ENCODE measurements around the gene MZT1.
A peak's percentile ranks its signal among the peaks of the same experiment; 100 is the strongest.
"Not testable (repeated sequence)": the region's sequence is repeated elsewhere in the genome, so short reads cannot be mapped to it uniquely, and the experiment has no call there.

Gene MZT1

DNA sequence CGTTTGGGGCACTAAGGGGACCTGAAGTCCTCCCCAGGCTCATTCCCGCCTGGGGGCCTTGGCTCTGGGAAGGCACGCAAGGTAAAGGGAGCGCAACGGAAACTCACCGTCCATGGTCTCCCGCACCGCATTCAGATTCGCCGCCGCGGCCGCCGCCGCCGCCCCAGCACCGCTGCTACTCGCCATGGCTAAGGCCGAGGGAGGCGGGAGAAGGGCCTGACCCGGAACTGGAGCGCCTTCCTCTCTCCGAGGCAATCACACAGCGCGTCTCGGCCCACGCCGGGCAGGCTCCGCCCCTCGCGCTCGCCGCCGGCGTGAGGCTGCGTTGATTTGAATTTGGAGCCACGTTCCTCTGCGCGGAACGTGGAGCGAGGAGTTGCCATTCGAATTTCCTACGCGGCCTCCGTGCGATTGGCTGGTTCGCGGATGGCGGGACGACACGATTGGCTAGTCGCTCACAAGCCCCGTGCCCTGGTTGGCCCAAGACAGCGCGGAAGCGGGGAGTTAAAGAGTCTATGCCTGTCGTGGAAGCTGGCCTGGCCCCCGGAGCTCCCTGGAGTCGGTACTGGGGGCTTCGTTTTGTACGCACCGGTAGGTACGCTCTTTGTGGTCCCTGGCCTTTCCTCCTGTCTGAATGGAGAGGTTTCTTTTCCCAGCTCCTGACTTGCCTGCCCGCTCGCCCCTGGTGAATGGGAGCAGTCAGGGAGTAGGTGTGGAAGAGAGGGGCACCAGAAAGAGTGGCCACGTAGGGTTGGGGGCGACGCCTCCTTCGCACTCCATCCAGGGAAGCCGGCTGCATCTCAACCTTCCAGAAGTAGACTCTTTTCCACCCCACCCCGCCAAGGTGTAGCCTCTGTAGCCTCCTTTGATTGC, at the start of gene MZT1, which contains the start of gene BORA:
Gene MZT1 (minus strand): TSS at position 213 of the 873 bp plus-strand sequence. CDS start 27 bp downstream, at position 186.
Gene BORA (plus strand): TSS at position 507 of the 873 bp plus-strand sequence. CDS start 1,018 bp downstream, outside the sequence.
- peak; percentile 94 for DNase-seq (ENCODE audit: low read depth)

DNA sequence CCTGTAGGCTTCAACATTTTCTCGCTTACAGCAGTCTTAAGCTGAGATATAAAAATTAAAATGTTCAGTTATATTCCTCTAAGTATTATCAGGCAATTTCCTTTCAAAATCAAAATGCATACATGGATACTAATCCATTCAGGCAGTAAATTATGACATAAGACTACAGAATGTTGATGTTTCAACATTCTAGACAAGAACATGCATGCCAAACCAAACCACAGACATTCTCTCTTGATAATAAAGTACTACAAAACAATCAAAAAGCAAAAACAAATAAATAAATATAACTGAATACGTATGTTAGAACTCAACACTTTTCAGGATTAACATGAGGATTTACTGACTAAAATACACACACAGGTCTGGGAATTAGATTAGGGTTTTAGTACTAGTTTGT, 46.6 kb upstream of the MZT1 start:
- no peak for DNase-seq (ENCODE audit: low read depth)

DNA sequence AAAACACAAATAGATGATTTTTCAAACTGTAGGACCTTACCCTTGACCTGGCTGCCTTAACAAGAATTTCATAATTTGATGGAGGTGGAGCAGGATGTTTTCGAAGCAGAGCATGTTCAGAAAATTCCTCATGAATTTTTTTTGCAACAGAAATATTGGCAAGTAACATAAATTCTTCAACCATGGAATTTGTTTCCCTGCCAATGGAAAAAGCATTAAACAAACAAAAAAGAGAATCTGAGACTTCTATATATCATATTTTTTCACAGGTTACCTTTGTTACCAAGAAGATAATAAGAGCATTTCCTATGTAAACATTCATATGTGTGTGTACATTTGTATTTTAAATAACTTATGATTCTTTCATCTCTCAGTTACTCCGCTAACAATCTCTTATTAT, 36.0 kb upstream of the MZT1 start:
- no peak for DNase-seq (ENCODE audit: low read depth)

- no peak for DNase-seq (ENCODE audit: low read depth)
Measured at GRCh38 chr13:72760189-72760588, 32.8 kb upstream of the MZT1 start.

DNA sequence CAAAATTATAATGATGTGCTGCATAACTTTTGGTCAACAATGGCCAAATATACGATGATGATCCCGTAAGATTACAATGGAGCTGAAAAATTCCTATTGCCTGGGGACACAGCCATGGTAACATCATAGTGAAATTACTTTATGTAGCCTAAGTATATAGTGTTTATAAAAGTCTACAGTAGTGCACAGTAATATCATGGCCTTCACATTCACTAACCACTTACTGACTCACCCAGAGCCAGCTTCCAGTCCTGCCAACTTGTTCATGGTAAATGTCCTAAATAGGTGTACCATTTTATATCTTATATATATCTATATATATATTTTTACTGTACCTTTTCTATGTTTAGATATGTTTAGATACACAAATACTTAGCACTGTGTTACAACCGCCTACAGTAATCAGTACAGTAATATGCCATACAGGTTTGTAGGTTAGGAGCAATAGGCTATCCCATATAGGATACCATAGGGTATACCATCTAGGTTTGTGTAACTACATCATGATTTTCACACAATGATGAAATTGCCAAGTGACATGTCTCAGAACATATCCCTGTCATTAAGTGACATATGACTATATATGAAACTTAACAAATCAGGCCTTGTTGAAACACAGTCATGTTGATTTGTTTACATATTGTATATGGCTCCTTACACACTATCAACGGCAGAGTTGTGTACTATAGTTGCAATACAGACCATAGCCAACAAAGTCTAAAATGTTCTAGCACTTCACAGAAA, 30.5 kb upstream of the MZT1 start:
- no peak for DNase-seq (ENCODE audit: low read depth)

DNA sequence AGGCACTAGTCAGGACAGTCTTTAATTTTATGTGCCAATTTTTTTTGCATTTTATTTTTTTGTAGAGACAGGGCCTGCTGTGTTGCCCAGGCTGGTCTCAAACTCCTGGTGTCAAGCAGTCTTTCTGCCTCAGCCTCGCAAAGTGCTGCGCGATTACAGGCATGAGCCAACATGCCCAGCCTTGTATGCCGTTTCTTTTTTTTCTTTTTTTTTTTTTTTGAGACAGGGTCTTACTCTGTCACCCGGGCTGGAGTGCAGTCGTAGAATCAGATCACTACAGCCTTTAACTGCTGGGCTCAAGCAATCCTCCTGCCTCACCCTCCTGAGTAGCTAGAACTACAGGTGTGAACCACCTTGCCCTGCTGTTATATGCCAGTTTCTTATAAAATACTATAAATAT, 26.7 kb upstream of the MZT1 start:
- DNase-seq (ENCODE audit: low read depth), result no peak

GRCh38 chr13:72751220-72751619, 23.8 kb upstream of the MZT1 start:
- DNase-seq (ENCODE audit: low read depth), result no peak

- no peak for DNase-seq (ENCODE audit: low read depth)
Measured at GRCh38 chr13:72745260-72745659, 17.8 kb upstream of the MZT1 start.

- no peak for DNase-seq (ENCODE audit: low read depth)
Measured at GRCh38 chr13:72740015-72740414, 12.6 kb upstream of the MZT1 start.

GRCh38 chr13:72737033-72737432, 9.6 kb upstream of the MZT1 start:
- no peak for DNase-seq (ENCODE audit: low read depth)

DNA sequence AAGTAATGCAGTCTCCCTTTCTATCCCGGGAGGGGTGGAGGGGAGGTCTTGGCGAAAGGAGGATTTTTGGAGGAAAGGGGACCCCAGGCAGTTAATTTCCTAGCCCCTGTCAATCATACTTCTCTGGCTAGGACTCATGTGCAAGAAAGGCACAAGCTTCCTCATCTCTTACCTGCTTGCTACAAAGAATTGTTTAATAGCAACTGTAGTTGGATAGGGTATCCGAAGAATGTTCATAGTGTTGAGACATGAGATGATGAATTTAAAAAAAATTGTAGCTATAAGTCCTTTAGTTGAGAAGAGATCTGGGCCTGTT, 819 bp upstream of the MZT1 start:
- DNase-seq (ENCODE audit: low read depth), result no peak

DNA sequence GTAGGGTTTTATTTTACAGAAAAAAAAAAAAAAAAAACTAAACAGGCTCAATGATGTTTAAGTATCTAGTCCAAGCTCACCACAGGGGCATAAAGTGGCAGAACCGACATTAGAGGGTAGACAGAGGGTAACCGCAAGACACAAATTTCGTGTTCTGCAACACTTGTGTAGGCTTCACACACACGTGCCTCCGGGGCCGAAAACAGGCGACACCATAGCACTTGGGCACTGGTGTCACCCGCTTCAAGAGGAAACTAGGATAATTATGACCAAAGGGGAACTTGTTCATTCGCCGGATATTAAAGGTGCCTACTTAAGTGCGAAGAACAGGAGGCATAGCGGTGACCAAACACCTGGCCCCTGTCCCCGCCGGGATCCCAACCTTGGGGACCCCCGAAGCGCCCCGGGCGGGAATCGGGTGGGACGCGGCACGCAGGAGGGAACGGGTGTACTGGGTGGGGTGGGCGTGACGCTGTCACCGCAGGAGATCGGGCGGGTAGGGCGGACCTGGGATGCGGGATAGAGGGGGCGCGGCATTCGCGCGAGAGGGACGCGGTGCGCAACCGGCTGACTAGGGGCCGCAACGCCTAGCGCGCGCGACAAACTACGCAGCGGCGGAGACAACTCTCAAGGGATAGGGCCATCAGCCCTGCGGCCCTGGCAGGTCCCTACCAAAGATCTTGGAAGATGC, 558 bp downstream of the MZT1 start:
- DNase-seq (ENCODE audit: low read depth), result peak; percentile 33

- DNase-seq (ENCODE audit: low read depth), result not testable (repeated sequence)
Measured at GRCh38 chr13:72726185-72726584, 1.2 kb downstream of the MZT1 start.

DNA sequence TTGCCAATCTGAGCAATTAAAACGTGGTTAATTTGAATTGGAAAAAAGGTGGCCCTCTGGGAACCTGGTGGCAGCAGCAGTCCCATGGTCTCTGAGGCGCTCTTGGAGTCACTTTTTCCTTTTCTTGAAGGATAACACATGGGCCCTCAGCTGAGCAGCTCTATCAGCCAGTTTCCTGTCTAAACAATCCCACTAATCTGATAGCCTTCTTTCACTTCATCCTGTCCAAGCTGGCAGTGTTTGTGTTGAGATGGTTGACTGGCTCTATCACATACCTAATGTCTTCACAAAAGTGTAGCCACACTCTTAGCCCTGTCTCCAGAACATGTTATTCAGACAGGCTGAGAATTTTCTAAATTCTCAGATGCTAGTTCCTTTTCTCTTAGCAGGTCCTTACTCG, 10.7 kb downstream of the MZT1 start:
- no peak for DNase-seq (ENCODE audit: low read depth)

DNA sequence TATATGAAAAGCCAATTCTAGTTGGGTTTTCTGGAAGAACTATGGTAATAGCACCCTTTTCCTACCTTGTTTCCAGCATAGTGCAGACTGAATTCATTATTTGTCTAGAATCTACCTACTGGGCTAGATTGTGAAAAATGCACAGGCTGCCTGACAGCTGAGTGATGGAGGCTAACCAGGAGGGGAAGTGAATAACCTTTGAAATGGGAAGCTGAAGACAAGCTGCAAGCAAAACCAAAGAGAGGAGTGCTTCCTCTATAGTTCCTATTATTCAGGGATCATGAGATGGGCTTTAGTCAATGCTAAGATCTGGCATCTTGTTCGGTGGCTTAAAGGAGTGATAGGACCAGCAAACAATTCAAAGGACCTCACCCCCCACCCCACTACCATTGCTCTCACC, 26.9 kb downstream of the MZT1 start:
- no peak for DNase-seq (ENCODE audit: low read depth)

DNA sequence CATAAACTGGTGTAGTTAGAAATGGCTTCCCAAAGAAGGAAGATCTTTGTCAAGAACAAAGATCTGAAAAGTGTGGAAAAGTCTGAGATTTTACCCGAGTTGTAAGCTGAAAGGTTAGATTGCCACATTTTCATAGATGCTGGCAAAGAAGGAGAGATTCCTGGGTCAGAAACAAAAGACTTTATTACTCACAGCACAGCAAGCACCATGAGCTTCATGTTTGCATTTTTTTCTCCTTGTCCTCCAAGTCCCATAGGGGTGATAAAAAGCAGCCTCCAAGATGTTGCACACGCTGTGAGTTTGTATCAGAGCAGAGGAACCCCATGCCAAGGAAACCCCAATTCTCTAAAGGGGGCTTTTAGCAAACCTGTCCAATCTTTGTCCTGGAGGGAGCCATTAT, 29.3 kb downstream of the MZT1 start:
- DNase-seq (ENCODE audit: low read depth), result no peak

DNA sequence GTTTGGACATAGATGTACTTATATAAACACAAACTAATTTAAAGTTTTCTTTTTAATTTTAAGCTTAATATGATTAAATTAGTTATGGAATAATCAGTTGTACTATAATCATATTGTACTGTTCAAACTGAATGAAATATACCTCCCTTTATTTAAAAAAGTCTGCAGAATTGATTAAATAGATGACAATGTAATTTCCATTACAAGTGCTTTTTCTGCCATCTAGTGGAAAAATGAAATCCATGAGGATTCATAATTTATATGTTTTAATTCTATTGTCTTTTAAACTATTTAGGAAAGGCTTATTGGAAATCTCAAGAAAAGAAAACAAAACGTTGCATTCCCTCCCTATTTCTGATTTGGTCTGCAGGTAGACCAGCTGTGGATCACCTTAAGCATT, 30.9 kb downstream of the MZT1 start:
- no peak for DNase-seq (ENCODE audit: low read depth)

- DNase-seq (ENCODE audit: low read depth), result no peak
Measured at GRCh38 chr13:72694314-72694713, 33.1 kb downstream of the MZT1 start.

DNA sequence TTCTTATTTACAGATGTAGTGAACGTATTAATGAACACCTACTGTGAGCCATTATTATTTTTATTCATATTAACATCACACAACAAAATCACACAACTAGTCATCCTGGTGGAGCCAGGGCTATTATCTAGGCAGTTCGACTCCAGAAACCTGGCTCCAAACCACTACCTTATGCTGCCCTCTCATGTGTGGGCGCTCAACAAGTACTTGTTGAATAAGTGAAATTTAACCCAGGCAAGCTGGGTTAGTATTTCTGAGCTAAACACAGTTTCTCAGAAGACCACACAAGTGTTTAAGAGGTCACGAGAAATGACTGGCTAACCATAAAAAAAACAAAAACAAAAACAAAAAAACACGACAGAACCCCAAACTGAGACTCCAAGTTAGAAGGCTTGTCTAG, 33.6 kb downstream of the MZT1 start:
- DNase-seq (ENCODE audit: low read depth), result no peak

GRCh38 chr13:72692884-72693514, 34.4 kb downstream of the MZT1 start:
- no peak for DNase-seq (ENCODE audit: low read depth)

DNA sequence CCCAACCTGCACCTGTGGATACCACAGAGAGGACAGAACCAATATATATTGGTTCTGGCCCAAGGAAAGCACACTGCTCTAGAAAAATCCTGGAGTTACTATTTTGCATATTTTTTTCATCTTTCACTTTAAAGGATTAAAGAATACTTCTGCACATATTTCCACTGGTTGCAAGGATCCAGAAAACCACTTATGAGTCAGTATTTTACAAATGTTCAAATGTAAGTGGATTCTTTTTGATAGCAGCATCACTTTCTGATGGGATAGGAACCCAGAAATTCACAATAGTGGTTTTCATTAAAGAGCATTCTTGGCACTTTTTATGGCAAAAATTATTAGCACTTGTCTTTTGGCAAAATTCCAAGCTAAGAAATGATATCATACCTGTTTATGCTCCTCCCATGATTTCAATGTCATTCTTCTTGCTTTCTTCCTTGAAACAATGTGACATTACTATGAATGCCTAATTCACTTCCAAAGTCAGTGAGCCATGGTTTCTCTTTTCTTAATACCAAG, 38.2 kb downstream of the MZT1 start:
- DNase-seq (ENCODE audit: low read depth), result no peak

- no peak for DNase-seq (ENCODE audit: low read depth)
Measured at GRCh38 chr13:72686766-72687165, 40.7 kb downstream of the MZT1 start.
